ENCODE measurements around the gene CENPT.
"Not testable (repeated sequence)": the region's sequence is repeated elsewhere in the genome, so short reads cannot be mapped to it uniquely, and the experiment has no call there.

CENPT gene

DNA sequence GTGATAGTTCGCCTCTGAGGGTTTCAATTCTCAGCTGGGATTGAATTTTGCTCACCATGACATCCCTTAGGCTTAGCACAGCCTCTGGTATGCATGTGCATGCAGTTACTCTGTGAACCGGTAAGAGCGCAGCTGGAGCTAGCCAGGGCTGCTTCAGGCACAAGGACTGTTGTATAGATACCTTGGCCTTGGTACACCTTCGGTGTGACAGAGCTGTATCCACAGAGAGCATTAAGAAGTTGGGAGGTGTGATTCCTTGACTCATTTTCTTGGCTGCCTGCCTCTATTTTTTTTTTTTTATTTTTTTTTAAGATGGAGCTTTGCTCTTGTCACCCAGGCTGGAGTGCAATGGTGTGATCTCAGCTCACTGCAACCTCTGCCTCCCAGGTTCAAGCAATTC is 3.0 kb downstream of the CENPT start:
- H3K27ac Mint-ChIP-seq, result no peak overlapping the region

DNA sequence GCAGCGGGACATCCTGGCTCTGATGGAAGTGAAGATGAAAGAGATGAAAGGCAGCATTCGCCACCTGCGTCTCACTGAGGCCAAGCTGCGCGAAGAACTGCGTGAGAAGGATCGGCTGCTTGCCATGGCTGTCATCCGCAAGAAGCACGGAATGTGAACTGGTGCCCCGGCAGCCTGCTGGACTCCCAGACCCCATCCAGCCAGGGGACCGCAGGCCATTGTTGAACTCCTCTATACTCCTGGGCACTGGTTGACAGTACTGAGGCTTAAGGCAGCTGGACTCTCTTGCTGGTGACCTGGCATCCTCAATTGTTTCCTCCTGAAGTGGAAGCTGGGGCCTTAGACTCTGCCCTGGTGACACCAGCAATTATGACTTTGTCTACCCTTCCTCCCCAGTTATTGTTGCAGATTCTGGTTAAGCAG is 4.1 kb downstream of the CENPT start:
- H3K4me1 Mint-ChIP-seq, result peaks cover 48% of the 10 kb centered on the region
- H3K27me3 Mint-ChIP-seq, result no peaks in the 10 kb centered on the region
- H3K9me3 Mint-ChIP-seq, result no peaks in the 10 kb centered on the region
- ATAC-seq, result no peak
- H3K27ac Mint-ChIP-seq, result peak overlapping the region; percentile 88 to 98
- peak overlapping the region; percentile 93 to 99 for H3K4me3 Mint-ChIP-seq
- no peak for DNase-seq

More for the DNA sequence above, 3.0 kb downstream of the CENPT start:
- ATAC-seq, result no peak
- peaks cover 55% of the 10 kb centered on the region for H3K4me1 Mint-ChIP-seq
- peak overlapping the region; percentile 94 to 99 for H3K4me3 Mint-ChIP-seq
- DNase-seq, result no peak
- H3K27me3 Mint-ChIP-seq, result no peaks in the 10 kb centered on the region
- H3K9me3 Mint-ChIP-seq, result no peaks in the 10 kb centered on the region

DNA sequence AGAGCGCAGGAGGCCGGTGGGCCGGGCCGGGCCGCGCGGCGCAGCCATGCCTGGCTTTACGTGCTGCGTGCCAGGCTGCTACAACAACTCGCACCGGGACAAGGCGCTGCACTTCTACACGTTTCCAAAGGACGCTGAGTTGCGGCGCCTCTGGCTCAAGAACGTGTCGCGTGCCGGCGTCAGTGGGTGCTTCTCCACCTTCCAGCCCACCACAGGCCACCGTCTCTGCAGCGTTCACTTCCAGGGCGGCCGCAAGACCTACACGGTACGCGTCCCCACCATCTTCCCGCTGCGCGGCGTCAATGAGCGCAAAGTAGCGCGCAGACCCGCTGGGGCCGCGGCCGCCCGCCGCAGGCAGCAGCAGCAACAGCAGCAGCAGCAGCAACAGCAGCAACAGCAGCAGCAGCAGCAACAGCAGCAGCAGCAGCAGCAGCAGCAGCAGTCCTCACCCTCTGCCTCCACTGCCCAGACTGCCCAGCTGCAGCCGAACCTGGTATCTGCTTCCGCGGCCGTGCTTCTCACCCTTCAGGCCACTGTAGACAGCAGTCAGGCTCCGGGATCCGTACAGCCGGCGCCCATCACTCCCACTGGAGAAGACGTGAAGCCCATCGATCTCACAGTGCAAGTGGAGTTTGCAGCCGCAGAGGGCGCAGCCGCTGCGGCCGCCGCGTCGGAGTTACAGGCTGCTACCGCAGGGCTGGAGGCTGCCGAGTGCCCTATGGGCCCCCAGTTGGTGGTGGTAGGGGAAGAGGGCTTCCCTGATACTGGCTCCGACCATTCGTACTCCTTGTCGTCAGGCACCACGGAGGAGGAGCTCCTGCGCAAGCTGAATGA is 4.8 kb downstream of the CENPT start:
- Mint-ChIP-seq H3K9me3 (no peaks in the 10 kb centered on the region), H3K27me3 (no peaks in the 10 kb centered on the region), H3K4me3 (peak overlapping the region; percentile 93 to 99), H3K27ac (peak overlapping the region; percentile 88 to 98), H3K4me1 (peaks cover 42% of the 10 kb centered on the region)
- DNase-seq, result peak; percentile 75 to 79
- peak; percentile 34 for ATAC-seq

DNA sequence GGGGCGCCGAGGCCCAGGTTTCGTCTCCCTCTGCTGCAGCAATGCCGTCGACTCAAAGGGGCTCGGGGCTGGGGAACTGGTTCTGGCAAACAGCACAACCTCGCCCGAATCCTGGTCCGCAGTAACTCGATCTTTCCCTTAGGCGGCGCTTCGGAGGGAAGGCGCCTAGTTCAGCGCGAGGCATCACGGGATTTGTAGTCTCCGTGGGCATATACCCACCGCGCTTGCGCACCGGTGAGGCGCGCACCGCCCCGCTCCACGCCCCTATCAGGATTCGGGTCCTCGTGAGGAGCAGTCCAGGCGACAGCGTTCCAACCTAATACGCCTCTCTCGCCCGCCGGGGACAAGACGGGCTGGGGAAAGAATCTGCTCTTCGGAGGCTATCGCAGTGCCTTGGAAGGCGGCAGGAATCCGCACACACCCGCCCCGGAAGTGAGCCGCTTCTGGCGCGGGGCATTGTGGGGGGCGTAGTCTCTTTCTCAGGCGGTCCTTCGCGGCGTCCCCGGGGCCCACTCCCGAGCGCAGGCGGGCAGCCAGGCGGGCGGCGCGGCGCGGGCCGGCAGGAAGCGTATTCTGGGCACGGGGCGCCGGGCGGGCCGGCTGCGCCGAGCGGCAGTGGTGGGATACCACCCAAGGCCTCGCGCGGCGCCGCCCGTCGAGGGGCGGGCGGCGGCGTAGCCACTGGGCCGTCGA is 5.5 kb downstream of the CENPT start, which contains the start of gene THAP11:
THAP11 (plus strand) TSS at position 505 of the 693 bp plus-strand sequence. CDS start 235 bp downstream, outside the sequence.
- Mint-ChIP-seq H3K4me1 (peaks cover 40% of the 10 kb centered on the region), H3K9me3 (no peaks in the 10 kb centered on the region), H3K27ac (peak within 1 kb of the TSS; percentile 98), H3K4me3 (peak within 1 kb of the TSS; percentile 93 to 99), H3K27me3 (no peaks in the 10 kb centered on the region)
- peak; percentile 66 for ATAC-seq
- peak; percentile 96 for DNase-seq

DNA sequence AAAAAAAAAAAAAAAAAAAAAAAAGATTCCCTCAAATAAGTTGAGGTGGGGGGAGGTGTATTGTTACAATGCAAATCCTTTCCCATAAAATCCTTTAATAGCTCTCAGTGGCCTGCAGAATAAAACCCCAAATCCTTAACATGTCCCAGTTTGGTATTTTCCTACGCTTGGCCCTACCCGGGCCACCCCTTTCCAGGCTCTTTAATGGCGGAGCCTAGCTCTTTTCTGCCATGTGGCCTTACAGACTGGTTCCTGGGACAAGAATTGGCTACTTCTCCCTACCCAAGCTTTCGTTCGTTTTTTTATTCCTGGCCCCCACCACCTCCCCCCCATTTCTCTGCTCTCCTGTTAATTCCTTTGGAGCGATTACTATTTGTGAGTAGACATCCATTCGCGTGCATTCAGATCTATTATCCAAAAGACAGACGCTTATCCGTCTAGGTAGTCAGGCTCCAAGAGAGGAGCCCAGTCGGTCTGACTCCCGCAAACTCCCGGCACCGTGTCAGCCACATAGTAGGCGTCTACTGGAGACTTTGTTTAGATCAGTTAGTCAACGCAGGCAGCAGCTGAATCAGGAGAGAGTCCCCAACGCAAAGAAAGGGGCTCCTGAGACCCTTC is 6.2 kb downstream of the CENPT start:
- Mint-ChIP-seq H3K27ac (peak overlapping the region; percentile 89 to 98), H3K27me3 (no peaks in the 10 kb centered on the region), H3K9me3 (no peaks in the 10 kb centered on the region), H3K4me3 (peak overlapping the region; percentile 93 to 94), H3K4me1 (peaks cover 40% of the 10 kb centered on the region)
- DNase-seq (no peak), ATAC-seq (no peak)

DNA sequence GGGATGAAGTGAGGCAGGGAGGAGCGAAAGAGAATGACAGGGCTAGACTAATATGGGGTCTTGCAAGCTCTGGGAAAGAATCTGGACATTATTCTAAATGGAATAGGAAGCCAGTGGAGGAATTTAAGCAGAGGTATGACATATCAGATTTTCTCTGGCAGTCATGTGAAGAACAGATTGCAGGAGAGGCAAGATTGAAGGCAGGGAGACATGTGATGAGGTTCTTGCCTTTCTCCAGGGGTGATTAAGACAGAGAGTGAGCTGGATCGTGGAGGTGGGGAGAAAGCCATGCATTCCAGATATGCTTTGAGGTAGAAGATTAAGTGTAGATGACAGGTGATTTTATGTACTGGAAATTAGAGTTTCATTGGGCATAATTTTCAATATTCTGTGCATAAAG is 9.7 kb downstream of the CENPT start:
- Mint-ChIP-seq H3K9me3 (no peaks in the 10 kb centered on the region), H3K27ac (no peak overlapping the region), H3K4me1 (peaks cover 15% of the 10 kb centered on the region), H3K27me3 (no peaks in the 10 kb centered on the region), H3K4me3 (no peak overlapping the region)
- ATAC-seq (no peak), DNase-seq (no peak)

DNA sequence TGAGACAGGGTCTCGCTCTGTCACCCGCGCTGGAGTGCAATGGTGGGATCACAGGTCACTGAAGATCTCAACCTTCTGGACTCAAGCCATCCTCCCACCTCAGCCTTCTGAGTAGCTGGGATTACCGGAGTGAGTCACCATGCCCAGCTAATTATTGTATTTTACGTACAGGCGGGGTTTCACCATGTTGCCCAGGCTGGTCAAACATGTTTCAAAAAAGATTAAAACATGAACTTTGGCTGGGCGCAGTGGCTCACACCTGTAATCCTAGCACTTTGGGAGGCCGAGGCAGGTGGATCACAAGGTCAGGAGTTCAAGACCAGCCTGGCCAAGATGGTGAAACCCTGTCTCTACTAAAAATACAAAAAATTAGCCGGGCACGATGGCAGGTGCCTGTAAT is 10.3 kb downstream of the CENPT start:
- H3K27me3 Mint-ChIP-seq, H3K4me3 Mint-ChIP-seq, ATAC-seq, DNase-seq, H3K9me3 Mint-ChIP-seq, H3K27ac Mint-ChIP-seq: not testable (repeated sequence)
- peaks cover 21% of the 10 kb centered on the region for H3K4me1 Mint-ChIP-seq

DNA sequence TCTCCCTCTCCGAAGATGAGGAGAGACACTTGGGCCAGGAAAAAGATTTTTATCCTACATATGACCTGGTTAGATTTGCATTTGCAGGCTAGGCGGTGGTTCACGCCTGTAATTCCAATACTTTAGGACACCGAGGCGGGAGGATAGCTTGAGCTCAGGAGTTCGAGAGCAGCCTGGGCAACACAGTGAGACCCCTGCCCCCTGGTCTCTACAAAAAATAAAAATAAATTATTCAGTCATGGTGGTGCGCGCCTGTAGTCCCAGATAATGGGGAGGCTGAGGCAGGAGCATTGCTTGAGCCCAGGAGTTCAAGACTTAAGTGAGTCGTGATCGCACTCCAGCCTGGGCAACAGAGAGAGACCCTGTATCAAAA is 13.3 kb downstream of the CENPT start:
- no peak overlapping the region for H3K27ac Mint-ChIP-seq
- no peak for DNase-seq
- H3K4me1 Mint-ChIP-seq, result peaks cover 15% of the 10 kb centered on the region
- no peaks in the 10 kb centered on the region for H3K9me3 Mint-ChIP-seq
- H3K4me3 Mint-ChIP-seq, result peak overlapping the region; percentile 98 to 100
- ATAC-seq, result no peak
- H3K27me3 Mint-ChIP-seq, result no peaks in the 10 kb centered on the region

DNA sequence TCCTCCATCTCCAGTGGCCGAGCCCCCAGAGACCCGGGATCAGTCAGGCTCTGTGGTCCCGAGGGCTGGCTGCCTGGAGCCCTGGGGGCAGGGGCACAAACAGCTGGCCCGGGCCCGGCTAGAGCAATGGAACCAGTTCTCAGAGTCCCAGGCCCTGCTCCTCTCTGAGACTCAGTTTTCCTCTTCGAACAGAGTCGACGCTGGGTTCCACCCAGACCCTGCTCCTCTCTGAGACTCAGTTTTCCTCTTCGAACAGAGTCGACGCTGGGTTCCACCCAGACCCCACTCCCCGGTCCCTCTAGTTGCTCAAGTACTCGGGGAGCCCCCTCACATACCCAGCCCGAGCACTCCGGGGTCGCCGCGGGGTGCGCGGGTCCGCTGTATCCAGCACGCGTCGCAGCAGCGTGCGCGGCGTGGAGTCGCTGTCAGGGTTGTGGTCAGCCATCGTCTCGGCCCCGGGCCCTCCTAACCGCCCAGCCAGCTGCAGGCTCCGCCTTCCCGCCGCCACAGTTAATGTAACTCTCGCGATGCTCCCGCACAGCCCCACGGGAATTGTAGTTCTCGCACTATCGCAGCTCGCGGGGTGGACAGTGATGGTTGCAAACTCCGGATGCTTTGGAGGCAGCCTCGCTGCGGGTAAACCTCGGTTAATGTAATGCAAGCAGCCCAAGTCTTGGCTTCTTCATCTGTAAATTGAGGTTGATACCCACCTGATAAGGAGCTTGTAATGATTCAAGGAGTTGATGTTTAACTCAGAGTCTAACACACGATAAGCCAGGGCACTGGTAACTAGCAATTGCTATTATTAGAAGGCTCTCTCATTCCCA is 13.9 kb downstream of the CENPT start:
- DNase-seq, result peak; percentile 93 to 95
- Mint-ChIP-seq H3K4me1 (peaks cover 15% of the 10 kb centered on the region), H3K27ac (peak overlapping the region; percentile 98 to 99), H3K9me3 (no peaks in the 10 kb centered on the region), H3K4me3 (peak overlapping the region; percentile 98 to 100), H3K27me3 (no peaks in the 10 kb centered on the region)
- ATAC-seq, result peak; percentile 99

DNA sequence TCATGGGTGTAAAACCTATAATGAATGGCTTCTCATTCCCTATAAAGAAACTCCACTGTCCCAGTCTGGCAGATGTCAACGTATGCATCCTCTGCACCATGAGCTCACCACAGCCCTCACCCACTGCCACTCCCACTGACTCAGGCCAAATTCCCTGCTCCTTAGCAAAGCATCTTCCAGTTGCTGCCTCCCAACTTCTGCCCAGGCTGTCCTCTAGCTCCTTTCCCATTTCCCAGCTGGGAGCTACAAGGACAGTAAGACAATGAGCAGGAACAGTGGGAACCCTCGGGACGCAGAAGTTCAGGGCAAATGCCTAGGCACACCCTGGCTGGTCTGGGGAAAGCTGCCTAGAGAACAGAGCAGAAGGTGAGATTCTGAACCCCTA is 14.5 kb downstream of the CENPT start:
- Mint-ChIP-seq H3K4me1 (peaks cover 15% of the 10 kb centered on the region), H3K27ac (peak overlapping the region; percentile 42 to 99), H3K4me3 (peak overlapping the region; percentile 98 to 100), H3K9me3 (no peaks in the 10 kb centered on the region), H3K27me3 (no peaks in the 10 kb centered on the region)
- ATAC-seq (no peak), DNase-seq (no peak)

DNA sequence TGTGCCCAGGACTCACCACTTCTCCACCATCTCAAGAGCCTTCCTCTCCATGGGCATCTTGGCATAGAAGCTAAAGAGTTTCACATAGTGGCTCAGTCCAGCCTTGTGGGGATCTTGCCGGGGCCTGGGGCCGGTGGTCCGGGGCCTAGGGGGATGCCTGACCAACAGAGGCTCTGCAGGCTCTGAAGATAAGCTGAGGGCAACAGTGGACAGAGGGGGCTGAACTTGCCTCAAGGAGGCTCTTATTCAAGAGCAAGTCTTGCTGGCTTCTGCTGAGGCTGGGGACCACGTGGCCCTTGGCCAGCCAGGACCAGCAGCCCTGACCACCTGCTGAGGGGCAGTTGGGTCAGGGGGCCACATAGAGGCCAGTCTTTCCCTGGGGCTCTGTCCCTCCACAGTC is 18.8 kb downstream of the CENPT start:
- Mint-ChIP-seq H3K9me3 (no peaks in the 10 kb centered on the region), H3K4me3 (no peak overlapping the region), H3K27me3 (no peaks in the 10 kb centered on the region), H3K27ac (no peak overlapping the region), H3K4me1 (peaks cover 33% of the 10 kb centered on the region)
- ATAC-seq (no peak), DNase-seq (no peak)

DNA sequence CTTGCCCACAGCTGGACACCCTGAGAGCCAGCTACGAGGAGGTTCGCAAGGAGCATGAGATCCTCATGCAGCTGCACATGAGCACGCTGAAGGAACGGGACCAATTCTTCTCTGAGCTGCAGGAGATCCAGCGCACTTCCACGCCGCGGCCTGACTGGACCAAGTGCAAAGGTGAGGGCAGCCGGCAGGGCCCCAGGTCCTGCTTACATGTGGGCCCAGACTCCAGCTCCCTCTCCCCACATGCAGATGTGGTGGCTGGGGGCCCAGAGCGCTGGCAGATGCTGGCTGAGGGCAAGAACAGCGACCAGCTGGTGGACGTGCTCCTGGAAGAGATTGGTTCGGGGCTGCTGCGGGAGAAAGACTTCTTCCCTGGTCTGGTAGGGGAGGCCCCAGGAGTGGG is 21.6 kb downstream of the CENPT start:
- Mint-ChIP-seq H3K9me3 (no peaks in the 10 kb centered on the region), H3K4me1 (peaks cover 18% of the 10 kb centered on the region), H3K27me3 (no peaks in the 10 kb centered on the region), H3K27ac (no peak overlapping the region), H3K4me3 (no peak overlapping the region)
- DNase-seq (no peak), ATAC-seq (no peak)

DNA sequence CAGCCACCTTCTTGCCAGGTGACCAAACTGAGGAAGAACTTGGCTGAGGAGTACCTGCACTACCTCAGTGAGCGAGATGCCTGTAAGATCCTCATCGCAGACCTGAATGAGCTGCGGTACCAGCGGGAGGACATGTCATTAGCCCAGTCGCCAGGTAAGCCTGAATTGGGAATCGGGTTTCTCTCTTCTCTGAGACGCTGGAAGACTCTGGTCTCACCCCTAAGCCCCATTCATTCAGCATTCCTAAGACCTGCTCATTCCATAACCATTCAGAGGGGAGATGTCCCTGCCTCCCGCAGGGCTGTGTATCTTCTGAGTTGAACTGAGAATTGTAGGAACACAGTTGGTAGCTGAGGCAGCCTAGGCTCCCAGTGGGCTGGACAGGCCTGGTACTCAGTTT is 22.4 kb downstream of the CENPT start:
- DNase-seq (no peak), ATAC-seq (no peak)
- Mint-ChIP-seq H3K4me3 (no peak overlapping the region), H3K27me3 (no peaks in the 10 kb centered on the region), H3K4me1 (peaks cover 18% of the 10 kb centered on the region), H3K9me3 (no peaks in the 10 kb centered on the region), H3K27ac (no peak overlapping the region)

DNA sequence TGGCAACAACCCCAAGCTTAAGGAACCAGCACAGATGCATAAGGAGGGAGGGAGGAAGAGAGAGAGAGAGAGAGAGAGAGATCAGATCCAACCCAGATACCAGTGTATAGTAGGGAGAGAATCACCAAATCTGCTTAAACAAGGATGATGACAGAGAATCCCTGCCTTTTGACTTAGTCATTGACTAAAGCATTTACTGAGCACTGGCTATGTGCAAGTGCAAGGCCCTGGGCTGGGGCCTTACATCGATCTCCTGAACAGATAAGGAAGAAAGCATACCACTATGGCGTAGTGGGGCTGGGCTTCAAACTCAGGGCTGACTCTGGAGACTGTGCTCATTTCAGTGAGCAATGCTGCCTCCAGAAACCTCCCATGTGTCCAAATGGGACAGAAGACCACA is 25.0 kb downstream of the CENPT start:
- Mint-ChIP-seq H3K9me3 (no peaks in the 10 kb centered on the region), H3K4me3 (no peak overlapping the region), H3K27me3 (no peaks in the 10 kb centered on the region), H3K4me1 (peaks cover 18% of the 10 kb centered on the region), H3K27ac (no peak overlapping the region)
- no peak for ATAC-seq
- no peak for DNase-seq

DNA sequence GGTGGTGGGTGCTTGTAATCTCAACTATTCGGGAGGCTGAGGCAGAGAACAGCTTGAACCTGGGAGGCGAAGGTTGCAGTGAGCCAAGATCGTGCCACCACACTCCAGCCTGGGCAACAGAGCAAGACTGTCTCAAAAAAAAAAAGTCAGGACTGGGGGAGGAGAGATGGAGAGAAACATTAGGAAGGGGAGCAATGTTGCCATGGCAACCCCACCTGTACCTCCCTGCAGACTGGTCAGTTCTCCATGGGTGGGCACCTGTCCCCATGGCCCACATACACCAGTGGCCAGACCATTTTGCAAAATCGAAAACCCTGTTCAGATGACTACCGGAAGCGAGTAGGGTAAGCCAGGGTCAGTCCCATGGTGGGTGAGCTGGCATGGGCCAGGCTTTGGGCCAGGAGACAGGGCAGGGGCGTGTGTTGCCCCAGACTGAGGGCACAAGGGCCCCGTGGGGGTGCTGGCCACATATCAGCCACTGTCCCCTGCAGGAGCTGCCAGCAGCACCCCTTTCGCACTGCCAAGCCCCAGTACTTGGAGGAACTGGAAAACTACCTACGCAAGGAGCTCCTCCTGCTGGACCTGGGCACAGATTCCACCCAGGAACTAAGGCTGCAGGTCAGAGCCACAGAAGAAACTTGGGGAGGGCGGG is 26.8 kb downstream of the CENPT start:
- Mint-ChIP-seq H3K4me1 (peaks cover 26% of the 10 kb centered on the region), H3K27ac (no peak overlapping the region), H3K9me3 (no peaks in the 10 kb centered on the region), H3K4me3 (no peak overlapping the region), H3K27me3 (no peaks in the 10 kb centered on the region)
- no peak for DNase-seq
- ATAC-seq, result no peak
